IMR-90 (cell line): ENCODE measurements around the gene CNIH1. TPM values are rescaled to one million over a fixed set of nuclear protein-coding genes. Genes with fewer than 3 reads are reported as not detected.
"Not testable (repeated sequence)": the region's sequence is repeated elsewhere in the genome, so short reads cannot be mapped to it uniquely, and the experiment has no call there.

Experiments
- ATAC-seq: fragments of 200-7000 bp; cut with Tn5 transposase; 2 replicates; pipeline ENCODE4 v1.9.1; 2020; ENCODE audit warnings: low read depth, mild to moderate bottlenecking, moderate library complexity
- BruUV-seq: library from RNA; stranded (reverse); fragments of 400-500 nt; replicated peaks from 2 replicates; lab custom pipeline; 2021; lab: Mats Ljungman, UMichigan
- CTCF ChIA-PET: fragments of 300-600 bp; formaldehyde crosslinking; extraction: SDS; loops from one replicate; lab custom pipeline; 2021; ENCODE audit warnings: antibody characterized with exemption; lab: Yijun Ruan, JAX
- POLR2A ChIA-PET: fragments of 300-600 bp; sonication (Branson Sonifier 250); formaldehyde crosslinking; loops from one replicate; lab custom pipeline; 2022; ENCODE audit warnings: antibody characterized with exemption; ENCODE audit not compliant: unreplicated experiment; lab: Charles Lee
- DNase-seq: peaks from one replicate; pipeline ENCODE4 v3.0.0; 2013
- H2AFZ ChIP-seq: replicated peaks from 2 replicates; pipeline ENCODE3; 2013; ENCODE audit warnings: low read length, mild to moderate bottlenecking; ENCODE audit not compliant: poor library complexity
- H2AK5ac ChIP-seq: 2 replicates; pipeline ENCODE4 v1.6.1; 2013; ENCODE audit warnings: low read depth, low read length, inconsistent platforms
- H2AK9ac ChIP-seq: replicated peaks from 2 replicates; pipeline ENCODE3; 2013; ENCODE audit warnings: mild to moderate bottlenecking, low read depth, low read length, moderate library complexity; ENCODE audit not compliant: poor library complexity
- H2BK120ac ChIP-seq: 2 replicates; pipeline ENCODE4 v1.6.1; 2013; ENCODE audit warnings: low read depth, low read length, inconsistent platforms
- H2BK15ac ChIP-seq: 3 replicates; pipeline ENCODE4 v1.6.1; 2013; ENCODE audit warnings: low read depth, low read length, inconsistent platforms
- H2BK20ac ChIP-seq: 2 replicates; pipeline ENCODE4 v1.6.1; 2013; ENCODE audit warnings: low read depth, mild to moderate bottlenecking, inconsistent platforms, low read length, moderate library complexity
- H2BK5ac ChIP-seq: 2 replicates; pipeline ENCODE4 v1.6.1; 2013; ENCODE audit warnings: mild to moderate bottlenecking, low read depth, low read length, inconsistent platforms; ENCODE audit not compliant: poor library complexity, severe bottlenecking
- H3K14ac ChIP-seq: replicated peaks from 2 replicates; pipeline ENCODE4 v1.6.1; 2013; ENCODE audit warnings: low read depth, low read length, inconsistent platforms
- H3K18ac ChIP-seq: 2 replicates; pipeline ENCODE4 v1.6.1; 2013; ENCODE audit warnings: low read depth, low read length, control low read depth
- H3K23ac ChIP-seq: 2 replicates; pipeline ENCODE4 v1.6.1; 2013; ENCODE audit warnings: low read depth, low read length, inconsistent platforms
- H3K27ac ChIP-seq: 2 replicates; pipeline ENCODE4 v1.5.1; 2013; ENCODE audit warnings: mild to moderate bottlenecking, control low read depth, low read length; ENCODE audit not compliant: insufficient read depth
- H3K27me3 ChIP-seq: 2 replicates; pipeline ENCODE4 v1.6.1; 2013; ENCODE audit warnings: low read length; ENCODE audit not compliant: control insufficient read depth, insufficient read depth
- H3K36me3 ChIP-seq: 2 replicates; pipeline ENCODE4 v1.6.1; 2013; ENCODE audit warnings: low read length, mixed read lengths; ENCODE audit not compliant: control insufficient read depth, insufficient read depth
- H3K4ac ChIP-seq: 2 replicates; pipeline ENCODE4 v1.6.1; 2013; ENCODE audit warnings: low read depth, low read length, inconsistent platforms
- H3K4me1 ChIP-seq: 2 replicates; pipeline ENCODE4 v1.6.1; 2013; ENCODE audit warnings: low read length, mixed read lengths; ENCODE audit not compliant: control insufficient read depth, insufficient read depth
- H3K4me2 ChIP-seq: 2 replicates; pipeline ENCODE4 v1.6.1; 2013; ENCODE audit warnings: low read depth, mild to moderate bottlenecking, control low read depth, low read length, moderate library complexity
- H3K4me3 ChIP-seq: 2 replicates; pipeline ENCODE4 v1.5.1; 2013; ENCODE audit warnings: low read depth, mild to moderate bottlenecking, control low read depth, low read length, moderate library complexity; ENCODE audit not compliant: insufficient read depth
- H3K56ac ChIP-seq: 2 replicates; pipeline ENCODE4 v1.6.1; 2013; ENCODE audit warnings: low read length, inconsistent platforms; ENCODE audit not compliant: insufficient read depth; ENCODE audit errors: extremely low read depth
- H3K79me1 ChIP-seq, 2 experiments: 2 replicates each; pipeline ENCODE4 v1.6.1; 2013; ENCODE audit warnings: low read length in 2 of 2, inconsistent platforms in 1 of 2, low read depth in 1 of 2
- H3K9ac ChIP-seq: 2 replicates; pipeline ENCODE4 v1.6.1; 2013; ENCODE audit warnings: low read depth, low read length, control low read depth
- H3K9me1 ChIP-seq: 2 replicates; pipeline ENCODE4 v1.6.1; 2013; ENCODE audit warnings: low read length, inconsistent platforms; ENCODE audit not compliant: insufficient read depth
- H3K9me3 ChIP-seq: 2 replicates; pipeline ENCODE4 v1.6.1; 2013; ENCODE audit warnings: low read length; ENCODE audit not compliant: control insufficient read depth, insufficient read depth
- H4K20me1 ChIP-seq: 2 replicates; pipeline ENCODE4 v1.6.1; 2013; ENCODE audit warnings: low read length, inconsistent platforms; ENCODE audit not compliant: insufficient read depth
- H4K5ac ChIP-seq: 2 replicates; pipeline ENCODE4 v1.6.1; 2013; ENCODE audit warnings: mild to moderate bottlenecking, low read depth, low read length, control low read depth
- H4K8ac ChIP-seq, 2 experiments: 2 replicates each; pipeline ENCODE4 v1.6.1; 2013; ENCODE audit warnings: low read depth in 2 of 2, low read length in 2 of 2, control low read depth in 1 of 2, inconsistent platforms in 1 of 2
- H4K91ac ChIP-seq: 2 replicates; pipeline ENCODE4 v1.6.1; 2013; ENCODE audit warnings: low read depth, low read length, inconsistent platforms; ENCODE audit not compliant: insufficient read depth
- WGBS, 2 experiments: methylation state at CpG; one replicate each; pipeline versions ENCODE4 v1.1.5 to v1.1.7; 2013; ENCODE audit warnings: missing lambda C conversion rate in 2 of 2; ENCODE audit not compliant: insufficient read length in 1 of 2; ENCODE audit errors: extremely low coverage in 2 of 2; 5-methylcytosine and 5-hydroxymethylcytosine counted together
- dilution Hi-C: fragments of 300-500 bp; cut with HindIII; formaldehyde crosslinking; loops from one replicate; pipeline ENCODE4 v1.14.3; 2018; ENCODE audit warnings: low sequenced_read_pairs; ENCODE audit not compliant: unreplicated experiment
- in situ Hi-C: fragments of 300-500 bp; cut with MboI; formaldehyde crosslinking; loops from 3 replicates; pipeline ENCODE4 v1.14.3; 2019; ENCODE audit warnings: low sequenced_read_pairs, inconsistent platforms, mixed read lengths
- intact Hi-C: fragments of 100-400 bp; cut with micrococcal nuclease; formaldehyde crosslinking; loops from 2 replicates; pipeline ENCODE4 v1.10.0; 2022
- polyA plus RNA-seq, 3 experiments: library from polyadenylated mRNA; depleted of rRNA; stranded (reverse); fragments of >200 nt; gene quantifications; 2 replicates each; pipeline ENCODE4 v1.2.3, GENCODE V29; 2012; ENCODE audit warnings: low replicate concordance in 1 of 3
- total RNA-seq: library from RNA; depleted of rRNA; stranded (reverse); fragments of >200 nt; gene quantifications from 2 replicates; pipeline ENCODE4 v1.2.3, GENCODE V29; 2012

The CNIH1 gene
- total and polyA plus RNA-seq, 2 of the 4 experiments (the other 2 are of a cell fraction): 244 to 284 TPM

GRCh38 chr14:54392986-54393884, 47.9 kb downstream of the CNIH1 start:
- H4K91ac ChIP-seq, H3K23ac ChIP-seq, H2BK20ac ChIP-seq, DNase-seq, H3K4me3 ChIP-seq, BruUV-seq, H3K9me3 ChIP-seq, H3K4ac ChIP-seq, H3K56ac ChIP-seq, H4K8ac ChIP-seq, H2AK5ac ChIP-seq, in situ Hi-C loops, H2AK9ac ChIP-seq, dilution Hi-C loops, CTCF ChIA-PET, H4K5ac ChIP-seq, H3K14ac ChIP-seq, H4K20me1 ChIP-seq, POLR2A ChIA-PET, H3K9ac ChIP-seq, H2BK15ac ChIP-seq, H3K27ac ChIP-seq, H2AFZ ChIP-seq, ATAC-seq, H3K18ac ChIP-seq, H3K4me1 ChIP-seq, H3K4me2 ChIP-seq, H2BK120ac ChIP-seq, H3K36me3 ChIP-seq, H2BK5ac ChIP-seq, intact Hi-C loops, H3K9me1 ChIP-seq: not testable (repeated sequence)
- peaks cover 8 to 14% of the 10 kb centered on the region in 2 experiments; a peak in 3 of 4 replicates for H3K79me1 ChIP-seq
- peaks cover 11% of the 10 kb centered on the region for H3K27me3 ChIP-seq
- 87% methylated on average over 18 of the region's 68 CpGs; no CpG with 5 or more reads in 1 of the 2 experiments for WGBS, 2 experiments
